NB4 (cell line): ENCODE results near the gene ARAP2.

Source experiments
- DNase-seq: peaks from one replicate; pipeline ENCODE4 v3.0.0; 2010; ENCODE audit warnings: low read depth
- H3K4me3 ChIP-seq: one replicate; pipeline ENCODE4 v1.5.1; 2011; ENCODE audit warnings: mild to moderate bottlenecking, low read depth, low read length, moderate library complexity
- MAX ChIP-seq: IDR thresholded peaks from 2 replicates; pipeline ENCODE4 v1.6.1; 2011; ENCODE audit warnings: low read depth, low read length
- MYC ChIP-seq: IDR thresholded peaks from 2 replicates; pipeline ENCODE4 v1.6.1; 2011; ENCODE audit warnings: low read depth, low read length
- POLR2A ChIP-seq: IDR thresholded peaks from 2 replicates; pipeline ENCODE4 v1.6.1; 2011; ENCODE audit warnings: mild to moderate bottlenecking; ENCODE audit not compliant: insufficient read length; ENCODE audit errors: extremely low read depth
- TF ChIP-seq, protein P1 (sequence below): IDR thresholded peaks from one replicate; pipeline ENCODE4 v1.5.1; 2012; ENCODE audit warnings: low read depth, low read length

ARAP2 gene

GRCh38 chr4:36198068-36198808, 46.1 kb downstream of the ARAP2 start:
- no peak overlapping the region for H3K4me3 ChIP-seq
- DNase-seq, result peak; percentile 25
- TF ChIP-seq MAX (no peak), MYC (no peak), POLR2A (no peak)
- TF ChIP-seq, protein P1, sequence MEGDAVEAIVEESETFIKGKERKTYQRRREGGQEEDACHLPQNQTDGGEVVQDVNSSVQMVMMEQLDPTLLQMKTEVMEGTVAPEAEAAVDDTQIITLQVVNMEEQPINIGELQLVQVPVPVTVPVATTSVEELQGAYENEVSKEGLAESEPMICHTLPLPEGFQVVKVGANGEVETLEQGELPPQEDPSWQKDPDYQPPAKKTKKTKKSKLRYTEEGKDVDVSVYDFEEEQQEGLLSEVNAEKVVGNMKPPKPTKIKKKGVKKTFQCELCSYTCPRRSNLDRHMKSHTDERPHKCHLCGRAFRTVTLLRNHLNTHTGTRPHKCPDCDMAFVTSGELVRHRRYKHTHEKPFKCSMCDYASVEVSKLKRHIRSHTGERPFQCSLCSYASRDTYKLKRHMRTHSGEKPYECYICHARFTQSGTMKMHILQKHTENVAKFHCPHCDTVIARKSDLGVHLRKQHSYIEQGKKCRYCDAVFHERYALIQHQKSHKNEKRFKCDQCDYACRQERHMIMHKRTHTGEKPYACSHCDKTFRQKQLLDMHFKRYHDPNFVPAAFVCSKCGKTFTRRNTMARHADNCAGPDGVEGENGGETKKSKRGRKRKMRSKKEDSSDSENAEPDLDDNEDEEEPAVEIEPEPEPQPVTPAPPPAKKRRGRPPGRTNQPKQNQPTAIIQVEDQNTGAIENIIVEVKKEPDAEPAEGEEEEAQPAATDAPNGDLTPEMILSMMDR, result no peak

- no peak for DNase-seq
- H3K4me3 ChIP-seq, result no peak overlapping the region
- TF ChIP-seq MAX, result no peak
- TF ChIP-seq, protein P1, result no peak
- TF ChIP-seq MYC, result no peak
- no peak for TF ChIP-seq POLR2A
Observed at GRCh38 chr4:36197501-36197900, 46.8 kb downstream of the ARAP2 start.

DNA sequence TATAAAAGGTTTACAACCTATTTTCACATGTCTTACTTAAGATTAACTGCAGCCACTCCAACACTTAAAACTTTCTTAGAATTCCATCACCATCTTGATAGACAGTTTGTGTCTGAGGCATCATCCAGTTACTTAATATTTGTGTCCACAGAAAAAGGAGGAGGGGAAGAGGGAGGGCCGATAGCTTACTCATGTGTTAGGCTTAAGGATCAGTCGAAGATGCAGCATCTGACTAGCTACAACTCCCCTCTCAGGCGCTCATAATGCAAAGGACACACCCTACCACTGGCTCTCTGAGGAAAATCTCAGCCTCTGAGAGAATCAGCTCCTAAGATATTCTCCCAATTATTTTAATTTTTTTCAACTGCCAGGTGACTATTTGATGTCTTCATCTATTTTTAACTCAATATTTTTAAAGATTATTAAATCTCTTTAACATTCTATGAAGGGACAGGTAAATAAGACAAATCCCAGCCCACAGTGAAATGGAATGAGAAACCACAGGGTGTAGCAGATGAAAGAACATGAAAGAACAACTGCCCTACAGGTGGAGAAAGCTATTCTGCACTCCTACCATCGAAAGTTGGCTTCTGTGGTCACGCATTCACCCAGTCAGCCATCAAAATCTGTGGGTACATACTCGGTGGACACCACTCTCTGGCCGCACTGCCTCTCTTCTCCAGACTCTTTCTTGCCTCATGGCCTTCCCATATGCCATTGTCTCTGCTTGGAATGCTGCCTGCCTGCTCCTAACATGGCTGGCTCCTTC, 48.0 kb downstream of the ARAP2 start:
- TF ChIP-seq POLR2A (no peak), MAX (no peak), MYC (no peak)
- TF ChIP-seq, protein P1, result no peak
- DNase-seq, result no peak
- H3K4me3 ChIP-seq, result no peak overlapping the region

DNA sequence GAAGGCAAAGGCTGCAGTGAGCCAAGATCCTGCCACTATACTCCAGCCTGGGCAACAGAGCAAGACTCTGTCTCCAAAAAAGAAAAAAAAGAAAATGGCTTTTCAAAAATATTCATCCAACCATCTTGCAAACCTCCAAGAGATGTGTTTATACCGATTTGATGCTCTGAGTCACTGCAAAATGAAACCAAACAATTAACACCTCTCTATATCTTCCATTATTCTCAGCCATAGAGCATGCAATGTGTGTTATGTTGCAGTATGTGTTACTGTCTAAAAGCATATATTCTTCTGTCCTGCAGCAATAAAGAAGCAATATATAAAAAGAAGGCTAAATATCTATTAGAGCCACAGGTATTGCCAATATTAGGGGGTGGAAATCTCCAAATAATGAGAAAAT, 51.4 kb downstream of the ARAP2 start:
- TF ChIP-seq MYC (no peak), POLR2A (no peak)
- no peak overlapping the region for H3K4me3 ChIP-seq
- no peak for DNase-seq

GRCh38 chr4:36189511-36190226, 54.6 kb downstream of the ARAP2 start:
- TF ChIP-seq, protein P1, result no peak
- TF ChIP-seq MAX (no peak), MYC (no peak), POLR2A (no peak)
- H3K4me3 ChIP-seq, result no peak overlapping the region
- no peak for DNase-seq
